NCI-H460 (cell line): Measurements from ENCODE around the gene KRT74. TPM values are rescaled to one million over a fixed set of nuclear protein-coding genes. Genes with fewer than 3 reads are reported as not detected.

ENCODE experiments used
- DNase-seq: peaks from one replicate; pipeline ENCODE4 v3.0.0-alpha.2; 2016; ENCODE audit warnings: low read depth; ENCODE audit errors: extremely low read depth
- total RNA-seq: library from RNA; depleted of rRNA; stranded (reverse); fragments of >200 nt; shearing (Covaris generic); gene quantifications from 2 replicates; pipeline ENCODE4 v1.2.3, GENCODE V29; 2014; rRNA removed

The KRT74 gene
- total RNA-seq, 1 experiment from 2014 or later = not detected

GRCh38 chr12:52523824-52524223 is 49.8 kb downstream of the KRT74 start:
- DNase-seq = no peak

- no peak for DNase-seq
These were observed 51.2 kb downstream of the KRT74 start for GRCh38 chr12:52522346-52523011.

GRCh38 chr12:52521568-52522266 is 51.9 kb downstream of the KRT74 start:
- DNase-seq = no peak

- no peak for DNase-seq
These were observed 52.5 kb downstream of the KRT74 start for GRCh38 chr12:52521175-52521567.

GRCh38 chr12:52519826-52520662 is 53.6 kb downstream of the KRT74 start, which contains the start of gene KRT5:
Gene KRT5, minus strand, starts transcription at chr12:52520394. Its CDS starts 98 bp downstream, at chr12:52520296.
- no peak for DNase-seq

GRCh38 chr12:52519387-52519703 is 54.3 kb downstream of the KRT74 start:
- no peak for DNase-seq

GRCh38 chr12:52518574-52519386 is 54.9 kb downstream of the KRT74 start:
- DNase-seq = no peak

GRCh38 chr12:52517888-52518287 is 55.8 kb downstream of the KRT74 start:
- DNase-seq = no peak

GRCh38 chr12:52517005-52517835 is 56.4 kb downstream of the KRT74 start:
- no peak for DNase-seq

- DNase-seq = no peak
These were observed 57.5 kb downstream of the KRT74 start for GRCh38 chr12:52515927-52516831.

Other genes with a start within 250 kb of the KRT74 start
- gene KRT85, start 206.4 kb downstream of the KRT74 start, total RNA-seq = not detected in 2 replicates
- not detected in 2 replicates for gene KRT84, start 188.2 kb downstream of the KRT74 start, total RNA-seq
- gene KRT82, start 167.5 kb downstream of the KRT74 start, total RNA-seq = not detected in 2 replicates
- not detected in 2 replicates for gene KRT75, start 139.5 kb downstream of the KRT74 start, total RNA-seq
- not detected in 2 replicates for gene KRT6B, start 121.7 kb downstream of the KRT74 start, total RNA-seq
- not detected in 2 replicates for gene KRT6C, start 100.0 kb downstream of the KRT74 start, total RNA-seq
- not detected in 2 replicates for gene KRT6A, start 80.6 kb downstream of the KRT74 start, total RNA-seq
- gene KRT5, start 53.4 kb downstream of the KRT74 start, total RNA-seq = not detected in 2 replicates
- gene KRT71, start 20.7 kb downstream of the KRT74 start, total RNA-seq = not detected in 2 replicates
- not detected in 2 replicates for gene KRT72, start 27.6 kb upstream of the KRT74 start, total RNA-seq
- not detected in 2 replicates for gene KRT73, start 44.7 kb upstream of the KRT74 start, total RNA-seq
- not detected in 2 replicates for gene KRT2, start 78.4 kb upstream of the KRT74 start, total RNA-seq
- not detected in 2 replicates for gene KRT1, start 106.6 kb upstream of the KRT74 start, total RNA-seq
- gene KRT77, start 129.7 kb upstream of the KRT74 start, total RNA-seq = not detected in 2 replicates
- gene KRT76, start 203.5 kb upstream of the KRT74 start, total RNA-seq = not detected in 2 replicates
- not detected in 2 replicates for gene KRT3, start 222.3 kb upstream of the KRT74 start, total RNA-seq
- gene KRT4, start 240.3 kb upstream of the KRT74 start, total RNA-seq = not detected in 2 replicates